ENCODE results near the gene TINCR.

DNA sequence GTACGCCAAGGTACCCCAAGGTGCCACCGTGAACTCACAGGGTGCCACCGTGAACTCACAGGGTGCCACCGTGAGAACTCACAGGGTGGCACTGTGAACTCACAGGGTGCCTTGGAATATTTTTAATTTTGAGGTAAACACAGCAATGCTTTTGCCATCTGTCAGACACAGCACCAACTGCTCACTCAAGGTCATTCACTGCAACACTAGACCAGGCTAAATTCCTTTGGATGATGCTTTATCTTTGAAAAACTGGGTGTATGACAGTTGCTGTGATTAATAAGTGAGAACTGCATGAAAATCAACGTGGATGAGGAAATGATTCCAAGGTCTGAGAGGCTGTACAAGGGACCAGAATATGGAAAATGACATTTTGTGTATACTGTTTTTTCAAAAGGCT is 35.9 kb upstream of the TINCR start:
- TF ChIP-seq, protein P1, sequence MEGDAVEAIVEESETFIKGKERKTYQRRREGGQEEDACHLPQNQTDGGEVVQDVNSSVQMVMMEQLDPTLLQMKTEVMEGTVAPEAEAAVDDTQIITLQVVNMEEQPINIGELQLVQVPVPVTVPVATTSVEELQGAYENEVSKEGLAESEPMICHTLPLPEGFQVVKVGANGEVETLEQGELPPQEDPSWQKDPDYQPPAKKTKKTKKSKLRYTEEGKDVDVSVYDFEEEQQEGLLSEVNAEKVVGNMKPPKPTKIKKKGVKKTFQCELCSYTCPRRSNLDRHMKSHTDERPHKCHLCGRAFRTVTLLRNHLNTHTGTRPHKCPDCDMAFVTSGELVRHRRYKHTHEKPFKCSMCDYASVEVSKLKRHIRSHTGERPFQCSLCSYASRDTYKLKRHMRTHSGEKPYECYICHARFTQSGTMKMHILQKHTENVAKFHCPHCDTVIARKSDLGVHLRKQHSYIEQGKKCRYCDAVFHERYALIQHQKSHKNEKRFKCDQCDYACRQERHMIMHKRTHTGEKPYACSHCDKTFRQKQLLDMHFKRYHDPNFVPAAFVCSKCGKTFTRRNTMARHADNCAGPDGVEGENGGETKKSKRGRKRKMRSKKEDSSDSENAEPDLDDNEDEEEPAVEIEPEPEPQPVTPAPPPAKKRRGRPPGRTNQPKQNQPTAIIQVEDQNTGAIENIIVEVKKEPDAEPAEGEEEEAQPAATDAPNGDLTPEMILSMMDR (IDR thresholded peaks at IDR 0.05; ENCODE audit: low read length) = no peak
- TF ChIP-seq EZH2 (IDR thresholded peaks at IDR 0.05; ENCODE audit: borderline replicate concordance, low read length) = no peak

Data from OCI-LY1 (cell line).